HS-5 (cell line): Measurements from ENCODE around the gene ZNF425.
A peak's percentile ranks its signal among the peaks of the same experiment; 100 is the strongest.
"Not testable (repeated sequence)": the region's sequence is repeated elsewhere in the genome, so short reads cannot be mapped to it uniquely, and the experiment has no call there.

Experiments
- DNase-seq: peaks from one replicate; pipeline ENCODE4 v3.0.0-alpha.2; 2012; ENCODE audit warnings: low read depth

Gene ZNF425

DNA sequence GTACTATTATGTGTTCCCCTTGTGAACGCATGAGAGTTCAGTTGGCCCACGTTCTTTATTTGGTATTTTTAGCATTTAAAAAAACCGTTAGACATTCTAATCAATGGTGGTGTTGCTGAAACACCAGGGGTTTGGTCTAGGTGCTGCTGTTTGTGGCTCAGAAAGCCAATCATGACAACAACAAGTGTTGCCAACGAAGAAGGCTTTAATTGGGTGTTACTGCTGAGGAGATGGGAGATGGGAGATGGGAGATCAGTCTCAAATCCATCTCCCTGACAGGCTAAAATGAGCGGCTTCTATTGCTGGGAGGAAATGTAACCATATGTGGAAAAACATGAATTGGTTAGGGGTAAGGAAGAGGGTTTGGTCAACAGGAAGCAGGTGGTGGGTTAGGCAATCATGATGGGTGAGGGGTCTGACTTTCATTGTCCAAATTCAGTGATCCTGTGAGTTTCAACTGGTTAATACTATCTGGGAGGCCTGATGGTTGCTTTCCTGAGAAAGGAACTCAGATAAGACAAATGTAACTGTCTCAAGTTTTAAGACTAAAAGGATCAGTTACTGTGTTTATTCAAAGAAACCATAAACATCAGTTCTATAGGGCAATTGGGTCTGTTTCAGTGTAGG is 4.6 kb upstream of the ZNF425 start:
- DNase-seq: no peak

DNA sequence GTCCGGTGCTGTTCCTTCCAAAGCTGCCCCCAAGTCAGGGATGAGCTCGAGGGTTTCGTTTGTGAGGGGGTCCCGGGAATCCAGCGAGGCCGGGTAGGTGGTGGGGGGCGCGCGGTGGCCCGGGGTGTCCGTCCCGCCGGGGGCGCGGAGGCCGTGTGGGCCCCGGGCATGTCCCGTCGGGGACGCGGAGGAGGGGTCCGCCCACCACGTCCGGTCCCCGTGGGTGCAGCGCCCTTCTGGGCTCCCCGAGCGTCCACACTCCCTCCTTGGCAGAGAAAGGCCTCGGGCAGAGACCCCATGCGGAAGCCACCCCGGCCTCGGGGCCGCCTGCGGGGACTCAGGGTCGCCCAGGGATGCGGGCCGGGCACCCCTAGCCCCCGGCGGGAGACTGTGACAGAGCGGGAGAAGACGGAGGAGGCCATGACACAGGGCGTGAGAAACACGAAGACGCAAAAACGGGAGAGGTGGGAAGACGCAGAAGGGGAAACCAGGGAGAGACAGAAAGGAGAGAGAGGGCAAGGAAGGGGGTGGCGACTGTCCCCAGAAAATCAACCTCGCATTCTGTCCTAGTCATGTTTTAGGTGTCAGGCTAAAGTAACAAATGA is 640 bp upstream of the ZNF425 start:
- DNase-seq: no peak

DNA sequence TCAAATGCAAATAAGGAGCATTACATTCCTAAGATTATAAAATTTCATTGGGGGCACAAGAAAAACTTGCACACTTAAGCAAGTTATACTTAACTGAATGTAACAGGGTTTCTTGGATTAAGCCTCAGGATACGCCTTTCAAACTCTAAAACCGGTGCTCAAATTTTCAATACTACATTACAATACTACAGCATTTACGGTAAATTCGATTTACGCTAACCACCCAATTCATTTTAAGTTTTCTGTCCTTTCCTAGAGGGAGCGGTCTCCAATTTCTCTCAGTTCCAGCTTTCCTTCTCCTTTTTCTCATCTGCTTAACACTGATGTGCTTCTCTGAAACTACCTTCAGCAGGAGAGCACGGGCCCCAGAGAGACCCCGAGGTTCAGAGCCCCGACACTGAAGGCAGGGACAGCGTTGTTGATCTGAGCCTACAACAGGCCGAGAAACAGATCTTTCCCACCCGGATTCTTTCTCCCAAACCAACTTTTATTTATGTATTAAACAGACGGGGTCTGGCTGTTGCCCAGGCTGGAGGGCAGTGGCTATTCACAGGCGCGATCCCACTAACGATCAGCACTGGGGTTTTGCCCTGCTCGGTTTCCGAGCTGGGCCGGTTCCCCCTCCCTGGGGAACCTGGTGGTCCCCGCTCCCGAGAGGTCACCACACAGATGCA is 798 bp downstream of the ZNF425 start:
- DNase-seq: no peak

DNA sequence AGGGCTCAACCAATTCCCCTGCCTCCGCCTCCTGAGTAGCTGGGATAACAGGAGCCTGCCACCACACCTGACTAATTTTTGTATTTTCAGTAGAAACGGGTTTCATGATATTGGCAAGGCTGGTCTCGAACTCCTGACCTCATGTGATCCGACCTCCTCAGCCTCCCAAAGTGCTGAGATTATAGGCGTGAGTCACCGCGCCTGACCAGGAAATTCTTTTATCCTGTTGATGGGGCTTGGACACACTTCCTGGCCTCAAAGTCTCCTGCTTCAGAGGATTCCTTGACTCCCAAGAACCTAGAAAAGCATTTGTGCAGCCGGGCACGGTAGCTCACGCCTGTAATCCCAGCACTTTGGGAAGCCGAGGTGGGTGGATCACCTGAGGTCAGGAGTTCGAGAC is 16.2 kb downstream of the ZNF425 start:
- DNase-seq: no peak

DNA sequence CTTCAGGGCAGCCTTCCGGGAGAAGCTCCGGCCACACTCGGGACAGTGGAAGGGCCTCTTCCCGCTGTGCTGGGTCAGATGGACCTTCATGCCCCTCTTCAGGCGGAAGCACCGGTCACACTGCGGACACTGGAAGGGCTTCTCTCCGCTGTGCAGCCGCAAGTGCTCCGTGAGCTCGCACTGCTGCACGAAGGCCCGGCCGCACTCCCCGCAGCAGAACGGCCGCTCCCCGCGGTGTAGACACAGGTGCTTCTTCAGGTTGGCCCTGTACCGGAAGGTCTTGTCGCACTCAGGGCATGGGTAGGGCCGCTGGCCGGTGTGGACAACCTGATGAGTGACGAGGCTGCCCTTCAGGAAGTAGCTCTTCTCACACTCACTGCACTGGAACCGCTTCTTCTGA is 21.4 kb downstream of the ZNF425 start:
- no peak for DNase-seq

DNA sequence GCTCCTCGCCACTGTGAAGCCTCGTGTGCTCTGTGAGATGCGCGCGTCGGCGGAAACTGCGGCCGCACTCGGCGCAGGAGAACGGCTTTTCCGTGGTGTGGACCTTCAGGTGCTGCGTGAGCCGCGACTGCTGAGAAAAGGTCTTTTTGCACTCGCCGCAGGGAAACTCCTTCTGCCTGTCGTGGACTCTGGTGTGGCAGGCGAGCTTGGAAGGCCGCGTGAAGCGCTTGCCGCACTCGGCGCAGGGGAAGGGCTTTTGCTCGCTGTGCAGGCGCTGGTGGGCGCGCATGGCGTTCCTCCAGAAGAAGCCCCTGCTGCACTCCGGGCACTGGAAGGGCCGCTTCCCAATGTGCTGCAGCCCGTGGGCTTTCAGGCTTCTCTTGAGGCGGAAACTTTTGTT is 21.9 kb downstream of the ZNF425 start:
- no peak for DNase-seq

DNA sequence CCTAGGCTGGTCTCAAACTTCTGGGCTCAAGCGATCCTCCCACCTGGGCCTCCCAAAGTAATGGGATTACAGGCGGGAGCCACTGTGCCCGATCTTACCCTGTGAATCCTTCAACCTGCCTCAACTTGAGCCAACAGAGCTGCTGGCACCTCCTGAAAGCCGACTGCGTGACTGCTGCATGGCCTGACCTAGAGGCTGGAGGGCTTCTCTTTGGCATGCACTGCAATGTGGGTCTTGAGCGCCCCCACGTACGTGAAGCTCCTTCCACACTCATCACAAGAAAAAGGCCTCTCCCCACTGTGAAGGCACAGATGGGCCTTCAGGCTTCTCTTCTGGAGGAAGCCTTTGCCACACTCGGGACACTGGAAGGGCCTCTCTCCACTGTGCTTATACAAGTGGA is 22.7 kb downstream of the ZNF425 start:
- no peak for DNase-seq

DNA sequence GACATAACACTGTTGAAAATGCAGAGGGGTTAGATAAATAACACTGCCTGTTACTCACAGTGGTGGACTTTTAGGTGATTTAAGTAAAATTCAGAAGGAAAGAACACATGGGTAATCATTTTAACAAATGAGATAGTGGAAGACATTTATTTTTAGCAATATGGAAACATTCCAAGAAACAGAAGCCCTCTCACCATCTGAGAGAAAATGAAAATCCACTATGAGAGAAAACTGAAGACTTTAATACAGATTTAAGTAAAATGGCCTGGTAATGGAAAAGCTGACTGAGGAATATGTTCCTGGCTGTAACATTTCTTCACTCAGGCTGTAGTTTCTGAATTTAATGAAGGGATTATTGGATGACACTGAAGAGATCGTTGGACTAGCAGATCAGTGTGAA is 23.5 kb downstream of the ZNF425 start:
- no peak for DNase-seq

DNA sequence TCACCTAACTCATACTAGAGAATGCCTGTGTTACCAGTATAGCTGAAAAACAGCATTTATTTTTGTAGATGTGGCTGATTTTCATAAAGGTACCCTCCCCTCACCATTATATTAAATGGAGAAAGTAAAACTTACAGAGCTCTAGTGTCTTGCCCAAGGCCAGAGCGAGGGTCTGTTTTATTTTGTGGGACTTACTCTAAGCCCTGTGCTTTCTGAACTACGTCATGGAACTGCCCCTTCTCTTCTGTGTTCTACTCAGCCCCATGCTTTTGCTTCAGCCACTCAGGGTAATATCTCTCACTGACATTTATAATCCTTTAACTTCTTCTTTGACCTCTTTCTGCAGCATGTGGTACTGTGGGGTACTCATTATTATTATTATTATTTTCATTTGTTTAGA is 25.3 kb downstream of the ZNF425 start:
- DNase-seq: no peak

DNA sequence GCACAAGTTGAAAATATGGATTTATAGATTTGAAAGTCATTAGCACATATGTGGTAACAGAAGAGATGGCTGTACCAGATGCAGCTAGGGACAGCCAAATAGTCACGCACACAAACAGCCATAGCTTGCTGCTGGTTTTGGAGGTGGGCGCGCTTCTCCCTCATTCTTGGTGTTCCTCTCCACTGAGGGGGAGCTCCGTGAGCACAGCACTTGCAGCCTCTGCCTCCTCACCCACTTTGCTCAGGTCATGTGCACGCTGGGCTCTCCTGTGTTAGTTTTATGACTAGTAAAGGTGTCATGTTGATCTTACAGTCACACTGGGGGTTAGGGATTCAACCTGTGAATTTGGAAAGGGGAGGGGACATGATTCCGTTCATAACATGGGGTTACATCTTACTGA is 27.1 kb downstream of the ZNF425 start:
- DNase-seq: no peak

DNA sequence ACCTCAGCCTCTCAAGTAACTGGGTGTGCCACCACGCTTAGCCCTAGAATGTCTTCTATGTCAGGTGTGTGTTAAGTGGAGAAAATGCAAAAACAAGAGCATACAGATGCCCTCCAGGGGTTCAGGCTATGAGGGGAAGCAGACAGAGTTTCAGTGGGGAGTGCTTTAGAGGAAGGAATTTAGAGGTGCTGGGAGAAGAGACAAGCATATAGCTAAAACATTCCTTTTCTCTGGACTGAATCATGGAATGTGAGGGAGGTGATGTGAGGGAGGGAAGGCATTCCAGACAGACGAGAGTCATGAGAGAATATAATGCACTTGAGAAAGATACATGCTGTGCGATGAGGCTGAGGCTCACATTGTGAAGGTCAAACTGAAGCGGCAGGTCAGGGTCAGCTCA is 29.0 kb downstream of the ZNF425 start:
- no peak for DNase-seq

DNA sequence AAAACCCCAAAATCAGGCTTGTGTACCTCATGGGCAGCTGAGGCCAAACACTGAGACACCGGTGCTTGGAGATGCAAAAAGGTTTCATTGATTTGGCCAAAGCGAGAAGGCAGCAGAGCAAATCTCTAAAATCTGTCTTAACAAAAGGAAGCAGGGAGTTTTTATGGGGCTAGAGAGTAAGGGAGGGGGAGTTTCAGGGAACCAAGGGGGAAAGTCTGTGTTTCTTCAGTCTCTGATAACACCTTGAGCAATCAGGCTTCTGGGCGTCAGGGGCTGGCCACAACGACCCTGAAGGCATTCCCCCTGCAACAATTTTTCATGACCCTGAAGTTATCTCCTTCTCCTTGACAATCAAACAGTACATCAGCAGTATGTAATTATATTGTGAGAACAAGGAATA is 32.9 kb downstream of the ZNF425 start:
- DNase-seq: no peak

DNA sequence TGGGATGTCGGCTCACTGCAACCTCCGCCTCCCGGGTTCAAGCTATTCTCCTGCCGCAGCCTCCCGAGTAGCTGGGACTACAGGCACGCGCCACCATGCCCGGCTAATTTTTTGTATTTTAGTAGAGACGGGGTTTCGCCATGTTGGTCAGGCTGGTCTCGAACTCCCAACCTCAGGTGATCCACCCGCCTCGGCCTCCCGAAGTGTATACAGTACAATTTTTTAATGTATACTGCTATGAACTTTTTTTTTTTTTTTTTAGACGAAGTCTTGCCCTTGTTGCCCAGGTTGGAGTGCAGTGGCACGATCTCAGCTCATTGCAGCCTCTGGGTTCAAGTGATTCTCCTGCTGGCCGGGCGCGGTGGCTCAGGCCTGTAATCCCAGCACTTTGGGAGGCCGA is 33.9 kb downstream of the ZNF425 start:
- not testable (repeated sequence) for DNase-seq

DNA sequence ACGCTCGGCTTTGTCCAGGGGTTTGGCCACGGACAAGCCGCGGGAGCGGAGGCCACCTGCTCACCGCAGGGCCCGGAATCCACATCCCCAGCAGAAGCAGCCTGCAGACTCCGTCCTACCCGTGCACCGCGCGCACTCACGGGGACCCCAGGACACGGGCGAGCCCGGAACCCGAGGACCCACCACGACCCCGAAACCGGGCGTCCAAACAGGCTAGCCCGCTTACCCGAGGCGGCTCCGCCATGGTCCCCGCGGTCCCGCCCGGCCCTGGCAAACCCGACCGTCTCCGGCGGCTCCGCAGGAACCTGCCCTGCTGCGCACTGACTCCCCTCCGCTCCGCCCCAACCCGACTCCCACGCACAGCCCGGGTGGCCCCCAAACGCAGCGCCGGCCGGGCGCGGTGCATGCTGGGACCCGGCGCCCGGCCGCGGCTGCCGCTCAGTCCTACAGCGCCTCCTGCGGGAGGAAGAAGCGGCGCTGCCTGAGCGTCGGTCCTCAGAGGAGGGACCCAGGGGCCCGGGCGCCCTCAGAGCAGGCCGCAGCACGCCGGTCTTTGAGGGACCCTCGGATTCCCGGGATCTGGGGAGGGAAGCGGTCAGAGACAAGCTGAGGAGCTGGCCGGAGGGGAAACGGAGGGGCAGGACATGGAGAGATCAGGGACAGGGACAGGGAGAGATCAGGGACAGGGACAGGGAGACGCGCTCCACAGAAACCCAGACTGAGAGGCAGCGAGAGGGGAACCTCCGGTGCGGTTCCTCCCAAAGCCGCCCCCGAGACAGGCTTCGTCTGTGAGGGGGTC is 35.5 kb downstream of the ZNF425 start, which contains the start of gene ZNF786:
TSS of gene ZNF786 (minus strand) at position 322 of the 799 bp plus-strand sequence. CDS start at position 244, 78 bp downstream.
- peak; percentile 30 for DNase-seq

DNA sequence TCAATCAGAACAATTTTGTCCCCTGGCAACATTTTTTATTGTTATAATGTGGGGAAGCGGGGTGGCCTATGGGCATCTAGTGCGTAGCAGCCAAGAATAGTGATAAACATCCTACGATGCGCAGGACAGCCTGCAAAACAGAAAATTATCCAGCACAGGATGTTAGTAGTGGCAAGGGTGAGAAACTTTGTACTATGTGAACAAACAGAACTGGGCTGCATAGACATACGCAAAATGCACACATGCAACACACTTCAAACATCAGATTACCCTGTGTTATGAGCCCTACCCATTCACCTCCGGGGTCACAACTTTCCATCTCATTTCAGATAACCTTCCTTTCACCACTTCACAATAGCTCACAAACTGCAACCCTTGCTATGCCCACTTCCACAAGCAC is 38.7 kb downstream of the ZNF425 start:
- DNase-seq: no peak

DNA sequence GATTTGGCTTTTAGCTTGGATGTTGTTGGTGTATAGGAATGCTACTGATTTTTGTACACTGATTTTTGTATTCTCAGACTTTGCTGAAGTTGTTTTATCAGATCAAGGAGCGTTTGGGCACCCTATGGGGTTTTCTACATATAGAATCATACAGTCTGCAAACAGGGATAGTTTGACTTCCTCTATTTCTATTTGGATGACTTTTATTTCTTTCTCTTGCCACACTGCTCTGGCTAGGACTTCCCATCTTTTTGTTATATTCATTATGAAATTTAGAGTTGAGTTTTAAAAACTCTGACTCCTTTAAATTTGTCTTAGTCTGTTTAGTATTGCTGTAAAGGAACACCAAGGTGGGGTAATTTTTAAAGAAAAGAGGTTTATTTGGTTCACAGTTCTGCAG is 40.3 kb downstream of the ZNF425 start:
- DNase-seq: no peak

DNA sequence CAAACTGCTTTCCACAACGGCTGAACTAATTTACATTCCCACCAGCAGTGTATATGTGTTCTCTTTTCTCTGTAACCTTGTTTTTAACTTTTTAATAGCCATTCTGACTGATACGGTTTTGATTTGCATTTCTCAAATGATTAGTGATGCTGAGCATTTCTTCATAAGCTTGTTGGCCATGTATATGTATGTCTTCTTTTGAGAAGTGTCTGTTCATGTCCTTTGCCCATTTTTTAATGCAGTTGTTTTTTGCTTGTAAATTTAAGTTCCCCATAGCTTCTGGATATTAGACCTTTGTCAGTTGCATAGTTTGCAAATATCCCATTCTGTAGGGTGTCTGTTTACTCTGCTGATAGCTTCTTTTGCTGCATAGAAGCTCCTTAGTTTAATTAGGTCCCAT is 41.7 kb downstream of the ZNF425 start:
- no peak for DNase-seq

DNA sequence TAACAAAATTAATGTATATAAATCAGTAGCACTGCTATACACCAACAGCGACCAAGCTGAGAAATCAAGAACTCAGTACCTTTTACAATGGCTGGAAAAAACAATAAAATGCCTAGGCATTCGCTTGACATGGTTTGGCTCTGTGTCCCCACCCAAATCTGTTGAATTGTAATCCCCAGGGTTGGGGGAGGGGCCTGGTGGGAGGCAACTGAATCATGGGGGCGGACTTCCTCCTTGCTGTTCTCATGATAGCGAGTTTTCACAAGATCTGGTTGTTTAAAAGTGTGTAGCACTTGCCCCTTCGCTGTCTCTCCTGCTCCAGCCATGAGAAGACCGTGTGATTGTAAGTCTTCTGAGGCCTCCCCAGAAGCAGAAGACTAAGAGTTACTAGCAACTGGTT is 44.2 kb downstream of the ZNF425 start:
- DNase-seq: no peak

DNA sequence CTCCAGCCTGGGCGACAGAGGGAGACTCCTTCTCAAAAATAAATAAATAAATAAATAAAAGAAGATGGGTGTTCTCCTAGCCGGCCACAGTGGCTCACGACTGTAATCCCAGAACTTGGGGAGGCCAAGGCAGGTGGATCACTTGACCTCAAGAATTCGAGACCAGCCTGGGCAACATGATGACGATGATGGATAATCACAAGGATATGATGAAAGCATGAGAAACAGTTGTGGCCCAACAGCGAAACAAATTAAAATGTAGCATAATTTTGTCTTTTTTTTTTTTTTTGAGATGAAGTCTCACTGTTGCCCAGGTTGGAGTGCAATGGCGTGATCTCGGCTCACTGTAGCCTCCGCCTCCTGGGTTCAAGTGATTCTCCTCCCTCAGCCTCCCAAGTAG is 48.5 kb downstream of the ZNF425 start:
- DNase-seq: no peak

DNA sequence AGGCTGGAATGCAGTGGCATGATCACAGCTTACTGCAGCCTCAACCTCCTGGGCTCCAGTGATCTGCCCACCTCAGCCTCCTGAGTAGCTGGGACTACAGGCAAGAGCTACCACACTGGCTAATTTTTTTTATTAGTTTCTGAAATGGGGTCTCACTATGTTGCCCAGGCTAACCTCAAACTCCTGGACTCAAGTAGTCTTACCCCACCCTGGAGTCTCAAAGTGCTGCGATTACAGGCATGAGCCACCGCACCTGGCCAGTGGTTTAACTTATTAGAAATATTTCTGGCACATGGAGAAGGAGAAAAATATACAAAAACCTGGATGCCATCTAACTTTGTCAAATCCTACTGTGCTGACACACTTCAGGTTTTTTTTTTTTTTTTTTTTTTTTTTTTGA is 50.8 kb downstream of the ZNF425 start:
- no peak for DNase-seq

DNA sequence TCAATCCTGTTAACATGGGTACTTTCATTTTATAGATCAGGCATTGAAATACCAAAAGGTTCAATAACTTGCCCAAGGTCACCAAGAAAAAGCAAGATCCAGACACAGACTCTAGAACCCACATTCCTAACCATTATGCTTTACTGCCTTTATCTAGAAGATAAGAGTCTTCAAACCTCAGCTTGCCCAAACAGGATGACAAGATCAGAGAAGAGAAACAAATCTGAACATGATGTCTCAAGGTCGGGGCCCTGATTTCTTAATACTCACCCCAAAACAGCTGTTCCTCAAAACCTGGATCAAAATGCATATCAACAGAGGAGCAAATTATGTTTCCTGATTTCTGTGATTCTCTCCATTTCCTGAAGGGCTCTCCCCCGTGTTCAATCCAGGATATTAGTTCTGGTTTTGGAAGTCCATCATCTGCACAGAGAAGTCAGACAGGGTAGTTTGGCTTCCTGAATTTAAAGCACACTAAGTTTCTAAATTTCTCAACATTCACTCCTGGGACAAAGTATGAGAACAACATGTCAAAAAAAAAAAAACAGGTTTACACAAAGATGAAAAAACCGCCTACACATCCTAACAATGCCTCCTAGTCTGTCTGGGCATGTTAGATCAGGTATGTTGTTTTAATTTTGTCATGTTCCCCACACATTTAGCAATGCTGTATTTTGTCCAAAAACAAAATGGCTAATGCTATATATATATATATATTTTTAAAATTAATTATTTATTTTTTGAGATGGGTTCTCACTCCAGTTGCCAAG is 51.8 kb downstream of the ZNF425 start:
- no peak for DNase-seq

DNA sequence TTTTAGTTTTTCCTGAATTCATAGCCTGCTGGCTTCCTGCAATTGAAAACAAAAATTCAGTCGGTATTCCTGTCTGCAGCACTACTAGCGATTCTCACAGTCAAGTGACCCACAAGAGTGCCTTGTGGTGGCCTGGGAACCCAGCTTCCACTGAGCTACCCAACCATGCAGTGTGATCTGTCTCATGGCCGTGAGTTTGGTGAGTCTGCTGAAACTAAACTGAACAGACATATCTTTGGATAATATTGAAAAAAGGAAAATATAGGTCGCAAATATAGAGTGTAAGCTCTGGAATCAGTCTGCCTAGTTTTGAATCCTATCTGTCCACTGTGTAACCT is 53.7 kb downstream of the ZNF425 start:
- DNase-seq: no peak
